Endodermal cell (in vitro differentiated cells): ENCODE data around the gene CCDC179. TPM values are rescaled to one million over a fixed set of nuclear protein-coding genes. Genes with fewer than 3 reads are reported as not detected.

Experiments
- DNase-seq: peaks from one replicate; pipeline ENCODE4 v3.0.0-alpha.2; 2017
- H3K27ac ChIP-seq: 2 replicates; pipeline ENCODE4 v1.5.1; 2013; ENCODE audit warnings: mild to moderate bottlenecking, low read depth, low read length, moderate library complexity
- H3K27me3 ChIP-seq: 2 replicates; pipeline ENCODE4 v1.6.1; 2013; ENCODE audit warnings: mild to moderate bottlenecking, low read length, moderate library complexity; ENCODE audit not compliant: insufficient read depth, control insufficient read depth, poor library complexity, severe bottlenecking
- H3K36me3 ChIP-seq: 2 replicates; pipeline ENCODE4 v1.7.0; 2013; ENCODE audit warnings: mild to moderate bottlenecking, low read length, moderate library complexity; ENCODE audit not compliant: control insufficient read depth, insufficient read depth
- H3K4me1 ChIP-seq: one replicate; pipeline ENCODE4 v1.7.0; 2013; ENCODE audit warnings: low read length; ENCODE audit not compliant: control insufficient read depth, insufficient read depth
- H3K4me3 ChIP-seq: 2 replicates; pipeline ENCODE4 v1.5.1; 2013; ENCODE audit warnings: mild to moderate bottlenecking, low read length, moderate library complexity
- H3K9ac ChIP-seq: 2 replicates; pipeline ENCODE4 v1.6.1; 2013; ENCODE audit warnings: mild to moderate bottlenecking, low read length, moderate library complexity; ENCODE audit not compliant: poor library complexity, severe bottlenecking; ENCODE audit errors: extremely low read depth
- H3K9me3 ChIP-seq: 2 replicates; pipeline ENCODE4 v1.6.1; 2013; ENCODE audit warnings: mild to moderate bottlenecking, low read length, moderate library complexity; ENCODE audit not compliant: control insufficient read depth
- H3K27ac Mint-ChIP-seq: 2 replicates; pipeline ENCODE4 v1.8.0; 2020; ENCODE audit warnings: mixed read lengths
- H3K27me3 Mint-ChIP-seq: 2 replicates; pipeline ENCODE4 v1.8.0; 2021; ENCODE audit warnings: mild to moderate bottlenecking, mixed read lengths; ENCODE audit not compliant: insufficient read depth
- H3K36me3 Mint-ChIP-seq: 2 replicates; pipeline ENCODE4 v1.8.0; 2020; ENCODE audit warnings: low read depth, mixed read lengths
- H3K4me1 Mint-ChIP-seq: 2 replicates; pipeline ENCODE4 v1.8.0; 2020; ENCODE audit warnings: mixed read lengths
- H3K4me3 Mint-ChIP-seq: 2 replicates; pipeline ENCODE4 v1.8.0; 2020; ENCODE audit warnings: mild to moderate bottlenecking, moderate library complexity, mixed read lengths
- H3K9me3 Mint-ChIP-seq: 2 replicates; pipeline ENCODE4 v1.8.0; 2020; ENCODE audit warnings: mild to moderate bottlenecking, mixed read lengths
- WGBS, 2 experiments: methylation state at CpG; one replicate each; pipeline versions ENCODE4 v1.1.5 to v1.1.7; 2013; ENCODE audit warnings: missing lambda C conversion rate in 2 of 2, mixed read lengths in 1 of 2; ENCODE audit not compliant: insufficient coverage in 1 of 2, insufficient read length in 1 of 2; 5-methylcytosine and 5-hydroxymethylcytosine counted together
- total RNA-seq, 2 donors: library from RNA; stranded (reverse); fragmentation: NEBNext Ultra II Directional in 1 of 2; extraction: Animal tissue kit (Norgen Biotek cat#: 25700) in 1 of 2; gene quantifications; 2 replicates in 1 of 2; 3 replicates in 1 of 2; pipeline ENCODE4 v1.2.1, GENCODE V29; 2021
- TF ChIP-seq, protein P1 (sequence below): fragments of 200-600 bp; sonication (generic); conservative IDR thresholded peaks from 2 replicates; pipeline ENCODE4 v1.5.0; 2021; ENCODE audit warnings: antibody characterized with exemption, mild to moderate bottlenecking

The CCDC179 gene
- total RNA-seq, 2 donors from 2014 or later, result not detected

DNA sequence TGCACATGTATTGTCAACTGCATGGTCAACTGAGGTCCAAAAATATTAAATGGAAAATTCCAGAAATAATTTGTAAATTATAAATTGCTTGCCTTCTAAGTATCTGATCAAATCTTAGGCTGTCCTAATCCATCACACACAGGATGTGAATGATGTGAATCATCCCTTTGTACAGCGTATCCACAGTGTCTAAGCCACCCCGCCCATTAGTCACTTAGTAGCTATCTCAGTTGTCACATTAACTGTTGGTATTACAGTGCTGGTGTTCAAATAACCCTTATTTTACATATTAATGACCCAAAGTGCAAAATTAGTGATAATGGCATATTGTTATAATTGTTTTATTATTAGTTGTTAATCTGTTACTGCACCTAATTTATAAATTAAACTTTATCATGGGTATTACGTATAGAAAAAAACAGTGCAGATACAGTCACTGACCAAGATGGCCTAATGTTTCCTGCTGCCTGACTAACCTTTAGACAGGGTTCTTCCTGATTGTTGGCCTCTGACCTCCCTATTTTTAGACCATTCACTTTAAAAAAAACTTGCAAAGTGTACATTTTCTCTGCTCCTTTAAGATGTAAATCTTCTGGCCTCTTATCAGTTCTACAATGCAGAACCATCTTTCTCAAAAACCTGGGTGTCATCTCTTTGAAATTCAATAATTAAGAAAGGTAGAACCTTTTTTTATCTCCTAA is 27.8 kb downstream of the CCDC179 start:
- Mint-ChIP-seq H3K27ac (no peak overlapping the region), H3K4me3 (no peak overlapping the region), H3K27me3 (peaks cover 16% of the 10 kb centered on the region), H3K36me3 (no peaks in the 10 kb centered on the region), H3K9me3 (peaks cover 3% of the 10 kb centered on the region), H3K4me1 (peaks cover 8% of the 10 kb centered on the region)
- no peaks in the 10 kb centered on the region for H3K4me1 ChIP-seq
- no peak overlapping the region for H3K27ac ChIP-seq
- TF ChIP-seq, protein P1, sequence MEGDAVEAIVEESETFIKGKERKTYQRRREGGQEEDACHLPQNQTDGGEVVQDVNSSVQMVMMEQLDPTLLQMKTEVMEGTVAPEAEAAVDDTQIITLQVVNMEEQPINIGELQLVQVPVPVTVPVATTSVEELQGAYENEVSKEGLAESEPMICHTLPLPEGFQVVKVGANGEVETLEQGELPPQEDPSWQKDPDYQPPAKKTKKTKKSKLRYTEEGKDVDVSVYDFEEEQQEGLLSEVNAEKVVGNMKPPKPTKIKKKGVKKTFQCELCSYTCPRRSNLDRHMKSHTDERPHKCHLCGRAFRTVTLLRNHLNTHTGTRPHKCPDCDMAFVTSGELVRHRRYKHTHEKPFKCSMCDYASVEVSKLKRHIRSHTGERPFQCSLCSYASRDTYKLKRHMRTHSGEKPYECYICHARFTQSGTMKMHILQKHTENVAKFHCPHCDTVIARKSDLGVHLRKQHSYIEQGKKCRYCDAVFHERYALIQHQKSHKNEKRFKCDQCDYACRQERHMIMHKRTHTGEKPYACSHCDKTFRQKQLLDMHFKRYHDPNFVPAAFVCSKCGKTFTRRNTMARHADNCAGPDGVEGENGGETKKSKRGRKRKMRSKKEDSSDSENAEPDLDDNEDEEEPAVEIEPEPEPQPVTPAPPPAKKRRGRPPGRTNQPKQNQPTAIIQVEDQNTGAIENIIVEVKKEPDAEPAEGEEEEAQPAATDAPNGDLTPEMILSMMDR, result no peak
- no peaks in the 10 kb centered on the region for H3K9me3 ChIP-seq
- H3K36me3 ChIP-seq, result no peaks in the 10 kb centered on the region
- no peak overlapping the region for H3K4me3 ChIP-seq
- peaks cover 11% of the 10 kb centered on the region for H3K27me3 ChIP-seq
- DNase-seq, result no peak
- WGBS, 2 experiments, result 95% methylated on average over 3 of the region's 3 CpGs; no CpG with 5 or more reads in 1 of the 2 experiments
- no peak overlapping the region for H3K9ac ChIP-seq

DNA sequence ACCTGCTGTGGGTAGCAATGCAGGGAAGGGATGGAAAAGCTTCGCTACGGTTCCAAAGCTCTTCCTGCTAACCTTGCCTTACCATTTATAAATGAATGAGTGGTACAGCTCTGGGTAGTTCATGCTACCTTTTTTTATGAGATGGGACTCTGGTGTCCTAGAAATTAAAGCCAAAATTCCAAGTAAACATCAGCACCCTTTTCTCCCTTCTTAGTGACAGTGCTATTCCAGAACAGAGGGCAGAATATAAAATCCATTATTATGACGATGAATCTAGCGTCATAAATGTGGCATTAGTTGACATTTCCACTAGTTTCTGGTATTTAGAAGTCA is 30.2 kb downstream of the CCDC179 start:
- TF ChIP-seq, protein P1, result no peak
- no peak overlapping the region for H3K27ac Mint-ChIP-seq
- DNase-seq, result no peak
- H3K4me3 Mint-ChIP-seq, result peak overlapping the region; percentile 80
- H3K4me1 Mint-ChIP-seq, result peaks cover 5% of the 10 kb centered on the region
- H3K9me3 Mint-ChIP-seq, result peaks cover 3% of the 10 kb centered on the region
- no peaks in the 10 kb centered on the region for H3K36me3 Mint-ChIP-seq
- Histone ChIP-seq H3K36me3 (no peaks in the 10 kb centered on the region), H3K27me3 (peaks cover 11% of the 10 kb centered on the region), H3K4me1 (no peaks in the 10 kb centered on the region), H3K9me3 (no peaks in the 10 kb centered on the region), H3K9ac (no peak overlapping the region), H3K27ac (no peak overlapping the region), H3K4me3 (peak overlapping the region; percentile 47)
- WGBS, 2 experiments, result 47 to 100% methylated on average over 1 to 4 of the region's 4 CpGs
- H3K27me3 Mint-ChIP-seq, result peaks cover 16% of the 10 kb centered on the region

DNA sequence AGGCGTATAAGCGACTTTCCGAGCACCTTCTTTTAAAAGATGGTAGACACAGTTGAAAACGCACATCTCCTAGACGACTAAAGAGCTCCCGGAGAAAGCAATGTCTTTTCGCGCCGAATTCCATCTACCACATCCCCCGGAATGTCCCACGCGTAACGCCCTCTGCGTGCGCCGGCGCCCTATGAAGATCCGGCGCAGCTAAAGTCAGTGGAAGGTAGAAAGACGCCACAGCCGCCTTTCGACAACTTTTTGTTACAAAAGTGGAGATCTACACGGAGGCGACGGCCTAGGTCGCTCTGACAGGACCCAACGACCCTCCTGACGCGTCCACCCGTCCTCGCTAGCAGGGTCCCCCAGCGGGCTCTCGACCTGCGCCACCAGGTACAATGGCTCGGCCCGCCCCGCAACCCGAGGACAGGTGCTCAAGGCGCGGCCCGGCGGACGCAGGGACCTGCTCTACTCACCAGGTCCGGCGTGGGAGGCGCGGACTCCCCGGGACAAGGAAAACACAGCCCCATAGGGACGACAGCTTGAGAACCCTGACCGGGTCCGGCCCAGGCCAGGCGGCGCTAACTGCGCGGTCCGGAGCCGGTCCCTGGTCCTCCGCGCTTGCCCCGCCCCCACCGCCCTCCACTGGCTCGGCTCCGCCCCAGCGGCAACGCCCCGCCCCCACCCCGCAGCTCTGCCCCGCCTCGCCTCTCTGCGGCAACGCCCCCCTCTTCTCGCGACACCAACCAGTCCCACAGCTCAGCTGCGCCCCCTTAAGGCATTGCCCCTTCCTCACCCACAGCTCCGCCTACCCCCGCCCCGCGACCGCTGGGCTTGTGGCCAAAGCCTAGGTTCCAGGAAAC is 30.8 kb downstream of the CCDC179 start, which contains the start of gene SVIP:
Gene SVIP, minus strand, starts transcription at position 571 of the 851 bp plus-strand sequence. Its CDS starts 53 bp downstream, at position 518.
- Mint-ChIP-seq H3K4me3 (peak within 1 kb of the TSS; percentile 80), H3K9me3 (peaks cover under 1% of the 10 kb centered on the region), H3K27ac (peak within 1 kb of the TSS; percentile 84), H3K36me3 (no peaks in the 10 kb centered on the region), H3K4me1 (peaks cover 5% of the 10 kb centered on the region), H3K27me3 (peaks cover 14% of the 10 kb centered on the region)
- 1 to 2% methylated on average over 27 to 79 of the region's 79 CpGs for WGBS, 2 experiments
- Histone ChIP-seq H3K9ac (peak within 1 kb of the TSS; percentile 61), H3K27me3 (peaks cover 11% of the 10 kb centered on the region), H3K9me3 (no peaks in the 10 kb centered on the region), H3K36me3 (no peaks in the 10 kb centered on the region), H3K4me3 (peak within 1 kb of the TSS; percentile 89), H3K27ac (peak within 1 kb of the TSS; percentile 27), H3K4me1 (no peaks in the 10 kb centered on the region)
- TF ChIP-seq, protein P1, result peak; percentile 76
- DNase-seq, result peak; percentile 99
